HepG2 (cell line): ENCODE measurements around the gene BRSK2. TPM values are rescaled to one million over a fixed set of nuclear protein-coding genes. Genes with fewer than 3 reads are reported as not detected.
A peak's percentile ranks its signal among the peaks of the same experiment; 100 is the strongest.

Experiments used
- ATAC-seq: fragments of 200-7000 bp; cut with Tn5 transposase; 3 replicates; pipeline ENCODE4 v1.9.1; 2020; ENCODE audit warnings: mild to moderate bottlenecking, moderate library complexity
- BruUV-seq: library from RNA; stranded (reverse); fragments of 400-500 nt; replicated peaks from 2 replicates; lab custom pipeline; 2021; lab: Mats Ljungman, UMichigan
- CTCF ChIA-PET: fragments of 300-600 bp; formaldehyde crosslinking; extraction: SDS; loops from one replicate; lab custom pipeline; 2021; ENCODE audit warnings: low total read pairs, inconsistent platforms, low intra/inter-chr PET ratio; lab: Yijun Ruan, JAX
- POLR2A ChIA-PET: fragments of 350-600 bp; sonication (Branson Sonifier 250); formaldehyde crosslinking; loops from one replicate; lab custom pipeline; 2020; ENCODE audit warnings: antibody characterized with exemption, inconsistent platforms; lab: Yijun Ruan, JAX
- DNase-seq: peaks from one replicate; pipeline ENCODE4 v3.0.0-alpha.2; 2015; ENCODE audit warnings: low spot score
- FAIRE-seq: peaks from 3 replicates; lab custom pipeline; 2011; peaks lifted over from hg19 to GRCh38; lab: Jason Lieb, UNC
- H2AFZ ChIP-seq: one replicate; pipeline ENCODE4 v1.6.1; 2011; ENCODE audit warnings: low read length, inconsistent platforms
- H3K27ac ChIP-seq: fragments of 300-600 bp; 3 replicates; pipeline ENCODE4 v1.8.0; 2011; ENCODE audit warnings: mixed run types, mild to moderate bottlenecking, mixed read lengths, low read length, inconsistent platforms; ENCODE audit not compliant: insufficient read depth; ENCODE audit errors: extremely low read length
- H3K27me3 ChIP-seq, 2 experiments: fragments of 200-600 bp in 1 of 2; 2 replicates in 1 of 2; 3 replicates in 1 of 2; pipeline versions ENCODE4 v1.6.0 to v1.8.0; 2011; ENCODE audit warnings: low read length in 2 of 2, mild to moderate bottlenecking in 2 of 2, moderate library complexity in 2 of 2, inconsistent platforms in 1 of 2; ENCODE audit not compliant: insufficient read depth in 2 of 2, control insufficient read depth in 1 of 2
- H3K36me3 ChIP-seq, 2 experiments: fragments of 200-600 bp in 1 of 2; replicated peaks in 1 of 2; 2 replicates in 1 of 2; 3 replicates in 1 of 2; pipeline versions ENCODE4 v1.5.1 to v1.8.0; 2011; ENCODE audit warnings: low read length in 2 of 2, inconsistent platforms in 1 of 2; ENCODE audit not compliant: insufficient read depth in 2 of 2, control insufficient read depth in 1 of 2
- H3K4me1 ChIP-seq: 2 replicates; pipeline ENCODE4 v1.5.1; 2012; ENCODE audit warnings: low read length, inconsistent platforms; ENCODE audit not compliant: insufficient read depth
- H3K4me2 ChIP-seq: 2 replicates; pipeline ENCODE4 v1.6.0; 2011; ENCODE audit warnings: low read depth, low read length, inconsistent platforms
- H3K4me3 ChIP-seq, 3 experiments: fragments of 200-600 bp in 1 of 3; sonication (generic), shearing (Covaris generic) in 1 of 3; replicated peaks in 1 of 3; 2 replicates each; pipeline ENCODE4 v1.5.1; 2011 to 2016; ENCODE audit warnings: low read length in 3 of 3, inconsistent platforms in 2 of 3, low read depth in 2 of 3, mild to moderate bottlenecking in 2 of 3, control low read depth in 1 of 3, mixed read lengths in 1 of 3; ENCODE audit not compliant: insufficient read depth in 1 of 3
- H3K79me2 ChIP-seq: one replicate; pipeline ENCODE4 v1.6.1; 2011; ENCODE audit warnings: low read length, inconsistent platforms; ENCODE audit not compliant: insufficient read depth
- H3K9ac ChIP-seq: 2 replicates; pipeline ENCODE4 v1.6.0; 2011; ENCODE audit warnings: mild to moderate bottlenecking, low read depth, low read length, inconsistent platforms; ENCODE audit not compliant: insufficient read depth
- H3K9me3 ChIP-seq: 2 replicates; pipeline ENCODE4 v1.5.1; 2012; ENCODE audit warnings: mild to moderate bottlenecking, low read length
- H4K20me1 ChIP-seq: 2 replicates; pipeline ENCODE4 v1.6.0; 2011; ENCODE audit warnings: inconsistent platforms, mild to moderate bottlenecking, low read length, moderate library complexity; ENCODE audit not compliant: insufficient read depth
- HINFP ChIP-seq: sonication (generic); formaldehyde crosslinking; IDR thresholded peaks from 2 replicates; pipeline ENCODE4 v1.4.0; 2020; ENCODE audit warnings: low read depth, mild to moderate bottlenecking, missing genetic modification reagents
- MAFK ChIP-seq, 2 experiments: IDR thresholded peaks in 1 of 2; conservative IDR thresholded peaks in 1 of 2; 2 replicates each; pipeline ENCODE4 v1.6.1; 2011; ENCODE audit warnings: improper control_type of control experiment in 2 of 2, low read length in 2 of 2
- NCOA1 ChIP-seq: sonication (generic); formaldehyde crosslinking; IDR thresholded peaks from 2 replicates; pipeline ENCODE4 v1.9.0; 2021; ENCODE audit warnings: missing genetic modification reagents
- POLR2AphosphoS5 ChIP-seq: IDR thresholded peaks from 2 replicates; pipeline ENCODE4 v1.6.1; 2012; ENCODE audit warnings: low read depth, low read length
- ZBTB38 ChIP-seq: sonication (generic); formaldehyde crosslinking; IDR thresholded peaks from 2 replicates; pipeline ENCODE4 v1.5.1; 2020; ENCODE audit warnings: mild to moderate bottlenecking, missing genetic modification reagents
- ZNF687 ChIP-seq: sonication (generic); formaldehyde crosslinking; IDR thresholded peaks from 2 replicates; pipeline ENCODE4 v1.5.1; 2020; ENCODE audit warnings: mild to moderate bottlenecking, missing genetic modification reagents, moderate library complexity
- WGBS: methylation state at CpG from one replicate; pipeline ENCODE4 v1.1.6; 2017; ENCODE audit warnings: low lambda C conversion rate; 5-methylcytosine and 5-hydroxymethylcytosine counted together
- in situ Hi-C: cut with HindIII; loops from 2 replicates; pipeline ENCODE4 v1.10.0; 2017; ENCODE audit warnings: low pct_unique_long_range_greater_than_20kb; ENCODE audit not compliant: extremely low pct_ligation_motif_present
- intact Hi-C: fragments of 100-400 bp; cut with micrococcal nuclease; formaldehyde crosslinking; loops from one replicate; pipeline ENCODE4 v1.10.0; 2022; ENCODE audit not compliant: unreplicated experiment
- polyA plus RNA-seq, 8 experiments: library from polyadenylated mRNA; depleted of rRNA in 3 of 8; stranded (reverse) in 7 of 8; unstranded in 1 of 8; fragments of >200 nt; fragmentation: Illumina TruSeq in 4 of 8; extraction: Trizol in 4 of 8; gene quantifications; 2 replicates each; pipeline versions ENCODE4 v1.2.1 to v1.2.3, GENCODE V29; 2011 to 2016; ENCODE audit warnings: low read depth in 4 of 8, missing spikeins in 1 of 8, mixed read lengths in 1 of 8; ENCODE audit not compliant: insufficient read depth in 1 of 8
- total RNA-seq, 5 experiments: library from RNA; depleted of rRNA; stranded (reverse); fragments of >200 nt; fragmentation: Illumina TruSeq; extraction: Trizol; gene quantifications; 2 replicates each; pipeline ENCODE4 v1.2.3, GENCODE V29; 2016; ENCODE audit warnings: low read depth in 1 of 5
- TF ChIP-seq, protein P1 (sequence below): sonication (generic); formaldehyde crosslinking; IDR thresholded peaks from 2 replicates; pipeline ENCODE4 v1.4.0; 2020; ENCODE audit warnings: missing genetic modification reagents

Gene BRSK2
- total and polyA plus RNA-seq, 2 of the 13 experiments (the other 11 are each of a cell fraction or from before 2014, with no cell fraction given): 0.74 to 1.1 TPM

DNA sequence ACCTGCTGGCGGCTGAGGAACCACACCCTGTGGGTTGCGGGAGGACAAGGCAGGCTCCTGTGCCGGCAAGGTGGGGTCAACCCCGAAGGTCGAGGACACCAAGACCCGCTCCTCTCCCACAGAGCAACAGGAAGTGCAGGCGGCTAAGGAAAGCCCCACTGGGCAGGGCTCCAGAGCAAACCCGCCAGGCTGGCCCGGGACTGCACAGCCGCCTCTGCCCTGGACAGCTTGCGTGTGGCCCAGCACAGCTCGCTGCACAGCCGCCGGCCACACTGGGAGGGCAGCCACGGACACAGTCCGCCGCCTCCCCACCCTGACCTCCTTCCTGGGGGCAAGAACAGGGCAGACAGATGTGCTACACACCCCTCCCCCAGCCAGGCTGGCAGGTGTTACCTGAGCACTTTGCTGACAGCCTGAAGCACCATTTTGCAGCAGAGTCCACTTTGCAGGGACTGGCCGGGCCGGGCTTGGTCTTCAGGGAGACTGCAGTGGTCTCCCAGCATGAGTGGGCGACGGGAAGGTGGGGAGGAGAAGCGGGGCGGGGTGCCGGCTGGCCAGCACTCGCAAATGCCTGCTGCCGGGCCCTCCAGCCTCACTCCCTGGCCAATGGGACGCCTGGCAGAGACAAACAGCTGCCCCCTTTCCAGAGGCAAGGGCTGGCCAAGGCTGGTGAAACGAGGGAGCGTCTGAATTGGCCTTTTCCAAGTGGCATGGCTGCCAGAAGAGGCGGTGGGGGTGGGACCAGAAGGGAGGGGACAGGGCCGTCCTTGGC, 96.5 kb downstream of the BRSK2 start, which contains the start of gene MOB2:
Gene MOB2, minus strand, starts transcription at position 726 of the 772 bp plus-strand sequence. Its CDS starts 223 bp downstream, at position 503.
- POLR2A ChIA-PET: no interaction called here
- H3K9ac ChIP-seq: no peak within 1 kb of the TSS
- peaks cover 11% of the 10 kb centered on the region; the same call in 1 of the 2 replicates for H4K20me1 ChIP-seq
- no peak within 1 kb of the TSS for H3K4me3 ChIP-seq
- no peaks in the 10 kb centered on the region for H3K9me3 ChIP-seq
- intact Hi-C loops: no loop called here
- no peak for FAIRE-seq
- H3K36me3 ChIP-seq: no peaks in the 10 kb centered on the region
- no peak within 1 kb of the TSS for H3K4me2 ChIP-seq
- TF ChIP-seq NCOA1 (CRISPR knock-in tag) (no peak), MAFK (conservative IDR thresholded peaks at IDR 0.05 in 1 of 2, IDR thresholded peaks at IDR 0.05 in 1 of 2; ENCODE audit: low read length in 2 of 2) (no peak), HINFP (no peak), ZBTB38 (CRISPR knock-in tag) (peak; percentile 87), ZNF687 (CRISPR knock-in tag) (peak; percentile 30; the same call in 1 of the 2 replicates), POLR2AphosphoS5 (no peak)
- TF ChIP-seq, protein P1, sequence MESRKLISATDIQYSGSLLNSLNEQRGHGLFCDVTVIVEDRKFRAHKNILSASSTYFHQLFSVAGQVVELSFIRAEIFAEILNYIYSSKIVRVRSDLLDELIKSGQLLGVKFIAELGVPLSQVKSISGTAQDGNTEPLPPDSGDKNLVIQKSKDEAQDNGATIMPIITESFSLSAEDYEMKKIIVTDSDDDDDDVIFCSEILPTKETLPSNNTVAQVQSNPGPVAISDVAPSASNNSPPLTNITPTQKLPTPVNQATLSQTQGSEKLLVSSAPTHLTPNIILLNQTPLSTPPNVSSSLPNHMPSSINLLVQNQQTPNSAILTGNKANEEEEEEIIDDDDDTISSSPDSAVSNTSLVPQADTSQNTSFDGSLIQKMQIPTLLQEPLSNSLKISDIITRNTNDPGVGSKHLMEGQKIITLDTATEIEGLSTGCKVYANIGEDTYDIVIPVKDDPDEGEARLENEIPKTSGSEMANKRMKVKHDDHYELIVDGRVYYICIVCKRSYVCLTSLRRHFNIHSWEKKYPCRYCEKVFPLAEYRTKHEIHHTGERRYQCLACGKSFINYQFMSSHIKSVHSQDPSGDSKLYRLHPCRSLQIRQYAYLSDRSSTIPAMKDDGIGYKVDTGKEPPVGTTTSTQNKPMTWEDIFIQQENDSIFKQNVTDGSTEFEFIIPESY: peak; percentile 97
- H2AFZ ChIP-seq: no peak within 1 kb of the TSS
- no peaks in the 10 kb centered on the region for H3K4me1 ChIP-seq
- no peak for DNase-seq
- in situ Hi-C loops: no loop called here
- no TSS peak for BruUV-seq
- H3K79me2 ChIP-seq: no peaks in the 10 kb centered on the region
- ATAC-seq: no peak
- CTCF ChIA-PET: no interaction called here
- WGBS: 91% methylated on average over 14 of the region's 31 CpGs
- H3K27ac ChIP-seq: no peak within 1 kb of the TSS
- no peaks in the 10 kb centered on the region for H3K27me3 ChIP-seq
